GM19351 (cell line): ENCODE measurements around the gene TMC5.
"Not testable (repeated sequence)": the region's sequence is repeated elsewhere in the genome, so short reads cannot be mapped to it uniquely, and the experiment has no call there.

ENCODE experiments used
- ATAC-seq: cut with Tn5 transposase; IDR thresholded peaks from one replicate; pipeline ENCODE4 v1.9.1; 2021; ENCODE audit warnings: mild to moderate bottlenecking, moderate library complexity; ENCODE audit not compliant: unreplicated experiment

Gene TMC5

GRCh38 chr16:19527161-19527560 is 109.5 kb downstream of the TMC5 start:
- no peak for ATAC-seq

GRCh38 chr16:19528666-19529065 is 111.0 kb downstream of the TMC5 start:
- no peak for ATAC-seq

GRCh38 chr16:19532601-19533000 is 114.9 kb downstream of the TMC5 start:
- no peak for ATAC-seq

- no peak for ATAC-seq
Measured at GRCh38 chr16:19540241-19540970, 122.7 kb downstream of the TMC5 start.

GRCh38 chr16:19542138-19542821 is 124.6 kb downstream of the TMC5 start:
- no peak for ATAC-seq

GRCh38 chr16:19543278-19543996 is 125.8 kb downstream of the TMC5 start:
- not testable (repeated sequence) for ATAC-seq

- no peak for ATAC-seq
Measured at GRCh38 chr16:19548144-19548543, 130.5 kb downstream of the TMC5 start.
